Loucy (cell line): ENCODE results near the gene DOCK10.

ENCODE experiments used
- CTCF ChIP-seq: fragments of 200-600 bp; sonication (generic); conservative IDR thresholded peaks from 2 replicates; pipeline ENCODE4 v1.5.1; 2014; ENCODE audit warnings: mild to moderate bottlenecking, antibody characterized with exemption, low read length
- EZH2phosphoT487 ChIP-seq: fragments of 200-600 bp; IDR thresholded peaks from 2 replicates; pipeline ENCODE4 v1.6.1; 2018; ENCODE audit warnings: antibody characterized with exemption, mild to moderate bottlenecking, moderate library complexity, borderline replicate concordance

- no peak for TF ChIP-seq CTCF
- no peak for TF ChIP-seq EZH2phosphoT487
Observed at GRCh38 chr2:224929512-224929911, 112.8 kb downstream of the DOCK10 start.
